Panc1 (cell line): ENCODE results near the gene AGT. TPM values are rescaled to one million over a fixed set of nuclear protein-coding genes. Genes with fewer than 3 reads are reported as not detected.

Source experiments
- ATAC-seq: fragments of 200-7000 bp; cut with Tn5 transposase; 2 replicates; pipeline ENCODE4 v1.9.1; 2020; ENCODE audit warnings: mild to moderate bottlenecking, moderate library complexity
- BruUV-seq: library from RNA; stranded (reverse); fragments of 400-500 nt; replicated peaks from 2 replicates; lab custom pipeline; 2021; lab: Mats Ljungman, UMichigan
- CTCF ChIA-PET: fragments of 300-600 bp; sonication (Branson Sonifier 250); formaldehyde crosslinking; loops from one replicate; lab custom pipeline; 2022; ENCODE audit warnings: antibody characterized with exemption; lab: Charles Lee
- POLR2A ChIA-PET: fragments of 300-600 bp; sonication (Branson Sonifier 250); formaldehyde crosslinking; loops from one replicate; lab custom pipeline; 2022; ENCODE audit warnings: antibody characterized with exemption; lab: Charles Lee
- DNase-seq: peaks from one replicate; pipeline ENCODE4 v3.0.0-alpha.2; 2010; ENCODE audit warnings: low read depth, low spot score
- H3K27ac ChIP-seq: 2 replicates; pipeline ENCODE4 v1.5.1; 2011; ENCODE audit warnings: mild to moderate bottlenecking, low read length, inconsistent platforms
- H3K27me3 ChIP-seq: fragments of 200-500 bp; sonication (Bioruptor generic); 2 replicates; pipeline ENCODE4 v1.6.0; 2014; ENCODE audit warnings: low read length, inconsistent platforms; ENCODE audit not compliant: control insufficient read depth, insufficient read depth
- H3K36me3 ChIP-seq: fragments of 200-500 bp; sonication (Bioruptor generic); 2 replicates; pipeline ENCODE4 v1.5.1; 2014; ENCODE audit warnings: inconsistent platforms, mild to moderate bottlenecking, low read length, moderate library complexity; ENCODE audit not compliant: control insufficient read depth, insufficient read depth
- H3K4me1 ChIP-seq: 2 replicates; pipeline ENCODE4 v1.5.1; 2011; ENCODE audit warnings: inconsistent platforms, mild to moderate bottlenecking, low read length, moderate library complexity; ENCODE audit not compliant: control insufficient read depth, insufficient read depth
- H3K4me3 ChIP-seq, 2 experiments: 2 replicates each; pipeline ENCODE4 v1.5.1; 2011 to 2012; ENCODE audit warnings: low read depth in 2 of 2, low read length in 2 of 2, mild to moderate bottlenecking in 2 of 2, inconsistent platforms in 1 of 2, moderate library complexity in 1 of 2
- H3K9me3 ChIP-seq: fragments of 200-500 bp; sonication (Bioruptor generic); 2 replicates; pipeline ENCODE4 v1.5.1; 2014; ENCODE audit warnings: low read depth, mild to moderate bottlenecking, inconsistent platforms, low read length, moderate library complexity; ENCODE audit not compliant: control insufficient read depth, insufficient read depth
- CTCF ChIP-seq: fragments of 450-650 bp; IDR thresholded peaks from 2 replicates; pipeline ENCODE4 v1.5.1; 2017; ENCODE audit warnings: mild to moderate bottlenecking
- POLR2AphosphoS5 ChIP-seq: IDR thresholded peaks from 2 replicates; pipeline ENCODE4 v1.6.1; 2012; ENCODE audit warnings: mild to moderate bottlenecking, low read depth, low read length, moderate library complexity
- REST ChIP-seq, 2 experiments: IDR thresholded peaks; 2 replicates each; pipeline ENCODE4 v1.6.1; 2011 to 2012; ENCODE audit warnings: low read depth in 2 of 2, control low read depth in 1 of 2, low read length in 1 of 2, mild to moderate bottlenecking in 1 of 2, moderate library complexity in 1 of 2; ENCODE audit not compliant: insufficient read depth in 1 of 2
- SIN3A ChIP-seq: IDR thresholded peaks from 2 replicates; pipeline ENCODE4 v1.6.1; 2012; ENCODE audit warnings: low read depth, mild to moderate bottlenecking, low read length, moderate library complexity, borderline replicate concordance; ENCODE audit not compliant: insufficient read depth
- TCF7L2 ChIP-seq: IDR thresholded peaks from 2 replicates; pipeline ENCODE4 v1.6.1; 2011; ENCODE audit warnings: mild to moderate bottlenecking, low read depth, low read length, inconsistent platforms
- in situ Hi-C: cut with HindIII; loops from 2 replicates; pipeline ENCODE4 v1.10.0; 2016; ENCODE audit warnings: low sequenced_read_pairs, low pct_unique_long_range_greater_than_20kb
- intact Hi-C: fragments of 100-400 bp; cut with micrococcal nuclease; formaldehyde crosslinking; loops from one replicate; pipeline ENCODE4 v1.10.0; 2022; ENCODE audit not compliant: unreplicated experiment
- total RNA-seq: library from RNA; stranded (reverse); gene quantifications from one replicate; pipeline ENCODE4 v1.2.1, GENCODE V29; 2021; ENCODE audit not compliant: unreplicated experiment

The AGT gene
- total RNA-seq, 1 experiment from 2014 or later: 0.87 TPM

- in situ Hi-C loops: no loop called here
- intact Hi-C loops: no loop called here
- Histone ChIP-seq H3K4me1 (no peaks in the 10 kb centered on the region), H3K27ac (no peak overlapping the region), H3K9me3 (no peaks in the 10 kb centered on the region), H3K36me3 (no peaks in the 10 kb centered on the region), H3K4me3 (no peak overlapping the region), H3K27me3 (peaks cover 4% of the 10 kb centered on the region; the same call in 1 of the 2 replicates)
- TF ChIP-seq TCF7L2 (no peak), POLR2AphosphoS5 (no peak), CTCF (no peak), SIN3A (no peak), REST (IDR thresholded peaks at IDR 0.05; ENCODE audit: insufficient read depth in 1 of 2, low read depth in 2 of 2, low read length in 1 of 2) (no peak)
- DNase-seq: no peak
- CTCF ChIA-PET: no interaction called here
- BruUV-seq: no TSS peak
- POLR2A ChIA-PET: interaction anchor here (0.6 kb wide), 1 partner anchor 1200 kb away, joined by 3 read pairs; no protein-coding TSS in a partner anchor
- peak; percentile 31; the same call in 1 of the 2 replicates for ATAC-seq
Observed at GRCh38 chr1:230702934-230703678, 10.8 kb downstream of the AGT start.

GRCh38 chr1:230701895-230702768, 11.8 kb downstream of the AGT start:
- no peaks in the 10 kb centered on the region for H3K9me3 ChIP-seq
- intact Hi-C loops (no loop called here), in situ Hi-C loops (no loop called here)
- no peaks in the 10 kb centered on the region for H3K4me1 ChIP-seq
- BruUV-seq: no TSS peak
- ChIA-PET POLR2A (no interaction called here), CTCF (no interaction called here)
- H3K27me3 ChIP-seq: peaks cover 4% of the 10 kb centered on the region; the same call in 1 of the 2 replicates
- no peaks in the 10 kb centered on the region for H3K36me3 ChIP-seq
- no peak overlapping the region for H3K4me3 ChIP-seq
- TF ChIP-seq SIN3A: no peak
- TF ChIP-seq TCF7L2: no peak
- no peak for TF ChIP-seq REST (IDR thresholded peaks at IDR 0.05; ENCODE audit: insufficient read depth in 1 of 2, low read depth in 2 of 2, low read length in 1 of 2)
- no peak for TF ChIP-seq POLR2AphosphoS5
- no peak for TF ChIP-seq CTCF
- DNase-seq: no peak
- no peak overlapping the region for H3K27ac ChIP-seq
- ATAC-seq: no peak
